ENCODE data around the gene TNFSF11.

Gene TNFSF11

GRCh38 chr13:42545842-42546241 lies 28.1 kb upstream of the TNFSF11 start:
- no peak overlapping the region for H3K23ac ChIP-seq (ENCODE audit: low read depth, low read length, poor library complexity)
- WGBS, 2 donors (ENCODE audit: extremely low coverage in 2 of 2, insufficient read length in 2 of 2, insufficient replicate concordance in 1 of 2): no CpG with 5 or more reads among the region's 3 CpGs

GRCh38 chr13:42547612-42548011 lies 26.3 kb upstream of the TNFSF11 start:
- no peak overlapping the region for H2BK120ac ChIP-seq (ENCODE audit: low read depth, low read length)
- H3K4ac ChIP-seq (ENCODE audit: low read length): no peak overlapping the region
- no CpG with 5 or more reads among the region's 1 CpG for whole genome bisulfite sequencing, 2 donors (ENCODE audit: extremely low coverage in 2 of 2, insufficient read length in 2 of 2, insufficient replicate concordance in 1 of 2)
- H2AK5ac ChIP-seq (ENCODE audit: low read depth, low read length): no peak overlapping the region
- no peak overlapping the region for H2BK5ac ChIP-seq (ENCODE audit: low read length)
- no peak overlapping the region for H3K4me2 ChIP-seq (ENCODE audit: insufficient read depth, low read length, poor library complexity, severe bottlenecking)
- no peak overlapping the region for H3K23ac ChIP-seq (ENCODE audit: low read depth, low read length, poor library complexity)
- no peak overlapping the region for H4K91ac ChIP-seq (ENCODE audit: low read depth, low read length, poor library complexity)
- H3K14ac ChIP-seq (ENCODE audit: low read length): no peak overlapping the region
- no peaks in the 10 kb centered on the region for H3K27me3 ChIP-seq (ENCODE audit: control insufficient read depth in 3 of 3, insufficient read depth in 3 of 3, low read depth in 1 of 3, low read length in 3 of 3)
- no peaks in the 10 kb centered on the region for H3K36me3 ChIP-seq (replicated peaks in 1 of 2; ENCODE audit: control insufficient read depth in 2 of 2, insufficient read depth in 2 of 2, low read length in 2 of 2)
- H3K27ac ChIP-seq (replicated peaks; ENCODE audit: low read length): no peak overlapping the region
- no peak overlapping the region for H2BK15ac ChIP-seq (ENCODE audit: low read length)
- no peak overlapping the region for H3K4me3 ChIP-seq (ENCODE audit: low read length in 2 of 2)
- H3K79me1 ChIP-seq (ENCODE audit: low read depth, low read length): no peaks in the 10 kb centered on the region
- H2BK12ac ChIP-seq (ENCODE audit: low read length): no peak overlapping the region
- H3K9ac ChIP-seq (ENCODE audit: low read depth, low read length, poor library complexity): no peak overlapping the region
- H2AFZ ChIP-seq (ENCODE audit: low read length): no peak overlapping the region
- no peak overlapping the region for H4K8ac ChIP-seq (ENCODE audit: low read depth, low read length)
- no peaks in the 10 kb centered on the region for H3K9me3 ChIP-seq (replicated peaks in 1 of 2; ENCODE audit: control insufficient read depth in 2 of 2, insufficient read depth in 1 of 2, low read depth in 1 of 2, low read length in 2 of 2)
- no peak overlapping the region for H3K18ac ChIP-seq (ENCODE audit: low read length)
- H3K4me1 ChIP-seq (ENCODE audit: control insufficient read depth in 2 of 2, insufficient read depth in 1 of 2, low read depth in 1 of 2, low read length in 2 of 2): peaks cover 0 to 6% of the 10 kb centered on the region in 2 donors
- DNase-seq (ENCODE audit: low spot score): no peak

More at GRCh38 chr13:42545842-42546241, 28.1 kb upstream of the TNFSF11 start:
- Histone ChIP-seq H2AFZ (ENCODE audit: low read length) (no peak overlapping the region), H2BK120ac (ENCODE audit: low read depth, low read length) (no peak overlapping the region), H3K9me3 (replicated peaks in 1 of 2; ENCODE audit: control insufficient read depth in 2 of 2, insufficient read depth in 1 of 2, low read depth in 1 of 2, low read length in 2 of 2) (no peaks in the 10 kb centered on the region), H3K36me3 (replicated peaks in 1 of 2; ENCODE audit: control insufficient read depth in 2 of 2, insufficient read depth in 2 of 2, low read length in 2 of 2) (no peaks in the 10 kb centered on the region), H3K4me2 (ENCODE audit: insufficient read depth, low read length, poor library complexity, severe bottlenecking) (no peak overlapping the region), H3K4ac (ENCODE audit: low read length) (no peak overlapping the region), H2BK12ac (ENCODE audit: low read length) (no peak overlapping the region), H3K27me3 (ENCODE audit: control insufficient read depth in 3 of 3, insufficient read depth in 3 of 3, low read depth in 1 of 3, low read length in 3 of 3) (no peaks in the 10 kb centered on the region), H3K14ac (ENCODE audit: low read length) (no peak overlapping the region), H3K4me1 (ENCODE audit: control insufficient read depth in 2 of 2, insufficient read depth in 1 of 2, low read depth in 1 of 2, low read length in 2 of 2) (peaks cover 0 to 6% of the 10 kb centered on the region in 2 donors), H3K9ac (ENCODE audit: low read depth, low read length, poor library complexity) (no peak overlapping the region), H2BK15ac (ENCODE audit: low read length) (no peak overlapping the region), H3K79me1 (ENCODE audit: low read depth, low read length) (no peaks in the 10 kb centered on the region), H2AK5ac (ENCODE audit: low read depth, low read length) (no peak overlapping the region), H4K91ac (ENCODE audit: low read depth, low read length, poor library complexity) (no peak overlapping the region), H3K18ac (ENCODE audit: low read length) (no peak overlapping the region), H4K8ac (ENCODE audit: low read depth, low read length) (no peak overlapping the region), H3K4me3 (ENCODE audit: low read length in 2 of 2) (no peak overlapping the region), H2BK5ac (ENCODE audit: low read length) (no peak overlapping the region), H3K27ac (replicated peaks; ENCODE audit: low read length) (no peak overlapping the region)
- DNase-seq (ENCODE audit: low spot score): no peak

- H2BK12ac ChIP-seq (ENCODE audit: low read length): no peak overlapping the region
- no peak overlapping the region for H2BK5ac ChIP-seq (ENCODE audit: low read length)
- no peaks in the 10 kb centered on the region for H3K79me1 ChIP-seq (ENCODE audit: low read depth, low read length)
- H3K9me3 ChIP-seq (replicated peaks in 1 of 2; ENCODE audit: control insufficient read depth in 2 of 2, insufficient read depth in 1 of 2, low read depth in 1 of 2, low read length in 2 of 2): no peaks in the 10 kb centered on the region
- no peaks in the 10 kb centered on the region for H3K27me3 ChIP-seq (ENCODE audit: control insufficient read depth in 3 of 3, insufficient read depth in 3 of 3, low read depth in 1 of 3, low read length in 3 of 3)
- H3K4me3 ChIP-seq (ENCODE audit: low read length in 2 of 2): no peak overlapping the region
- no peak overlapping the region for H2AFZ ChIP-seq (ENCODE audit: low read length)
- no CpG with 5 or more reads among the region's 10 CpGs for WGBS, 2 donors (ENCODE audit: extremely low coverage in 2 of 2, insufficient read length in 2 of 2, insufficient replicate concordance in 1 of 2)
- H4K8ac ChIP-seq (ENCODE audit: low read depth, low read length): no peak overlapping the region
- DNase-seq (ENCODE audit: low spot score): no peak
- H4K91ac ChIP-seq (ENCODE audit: low read depth, low read length, poor library complexity): no peak overlapping the region
- no peak overlapping the region for H3K14ac ChIP-seq (ENCODE audit: low read length)
- no peak overlapping the region for H3K4me2 ChIP-seq (ENCODE audit: insufficient read depth, low read length, poor library complexity, severe bottlenecking)
- H3K4me1 ChIP-seq (ENCODE audit: control insufficient read depth in 2 of 2, insufficient read depth in 1 of 2, low read depth in 1 of 2, low read length in 2 of 2): peaks cover 0 to 6% of the 10 kb centered on the region in 2 donors
- H3K4ac ChIP-seq (ENCODE audit: low read length): no peak overlapping the region
- H2AK5ac ChIP-seq (ENCODE audit: low read depth, low read length): no peak overlapping the region
- H3K27ac ChIP-seq (replicated peaks; ENCODE audit: low read length): no peak overlapping the region
- no peak overlapping the region for H2BK15ac ChIP-seq (ENCODE audit: low read length)
- H3K36me3 ChIP-seq (replicated peaks in 1 of 2; ENCODE audit: control insufficient read depth in 2 of 2, insufficient read depth in 2 of 2, low read length in 2 of 2): no peaks in the 10 kb centered on the region
- H3K23ac ChIP-seq (ENCODE audit: low read depth, low read length, poor library complexity): no peak overlapping the region
- H2BK120ac ChIP-seq (ENCODE audit: low read depth, low read length): no peak overlapping the region
- H3K18ac ChIP-seq (ENCODE audit: low read length): no peak overlapping the region
- no peak overlapping the region for H3K9ac ChIP-seq (ENCODE audit: low read depth, low read length, poor library complexity)
Measured at GRCh38 chr13:42548731-42549551, 25.0 kb upstream of the TNFSF11 start.

- Histone ChIP-seq H3K4me3 (ENCODE audit: low read length in 2 of 2) (no peak overlapping the region), H3K9me3 (replicated peaks in 1 of 2; ENCODE audit: control insufficient read depth in 2 of 2, insufficient read depth in 1 of 2, low read depth in 1 of 2, low read length in 2 of 2) (no peaks in the 10 kb centered on the region), H3K27ac (replicated peaks; ENCODE audit: low read length) (no peak overlapping the region), H2BK120ac (ENCODE audit: low read depth, low read length) (no peak overlapping the region), H2BK12ac (ENCODE audit: low read length) (no peak overlapping the region), H2AK5ac (ENCODE audit: low read depth, low read length) (no peak overlapping the region), H3K4ac (ENCODE audit: low read length) (no peak overlapping the region), H3K9ac (ENCODE audit: low read depth, low read length, poor library complexity) (no peak overlapping the region), H3K23ac (ENCODE audit: low read depth, low read length, poor library complexity) (no peak overlapping the region), H2BK5ac (ENCODE audit: low read length) (no peak overlapping the region), H3K4me1 (ENCODE audit: control insufficient read depth in 2 of 2, insufficient read depth in 1 of 2, low read depth in 1 of 2, low read length in 2 of 2) (peaks cover 0 to 6% of the 10 kb centered on the region in 2 donors), H3K14ac (ENCODE audit: low read length) (no peak overlapping the region), H3K36me3 (replicated peaks in 1 of 2; ENCODE audit: control insufficient read depth in 2 of 2, insufficient read depth in 2 of 2, low read length in 2 of 2) (no peaks in the 10 kb centered on the region), H4K91ac (ENCODE audit: low read depth, low read length, poor library complexity) (no peak overlapping the region), H2BK15ac (ENCODE audit: low read length) (no peak overlapping the region), H3K4me2 (ENCODE audit: insufficient read depth, low read length, poor library complexity, severe bottlenecking) (no peak overlapping the region), H3K27me3 (ENCODE audit: control insufficient read depth in 3 of 3, insufficient read depth in 3 of 3, low read depth in 1 of 3, low read length in 3 of 3) (no peaks in the 10 kb centered on the region), H4K8ac (ENCODE audit: low read depth, low read length) (no peak overlapping the region), H2AFZ (ENCODE audit: low read length) (no peak overlapping the region), H3K18ac (ENCODE audit: low read length) (no peak overlapping the region), H3K79me1 (ENCODE audit: low read depth, low read length) (no peaks in the 10 kb centered on the region)
- no peak for DNase-seq (ENCODE audit: low spot score)
- WGBS, 2 donors (ENCODE audit: extremely low coverage in 2 of 2, insufficient read length in 2 of 2, insufficient replicate concordance in 1 of 2): no CpG with 5 or more reads among the region's 4 CpGs
Measured at GRCh38 chr13:42549552-42549936, 24.4 kb upstream of the TNFSF11 start.
